H1 (cell line): ENCODE data around the gene GLRX.

ENCODE experiments used
- EZH2 ChIP-seq: fragments of 200-600 bp; sonication (generic); IDR thresholded peaks from 2 replicates; pipeline ENCODE4 v1.7.1; 2012; ENCODE audit warnings: low read depth, mild to moderate bottlenecking, moderate library complexity, low read length, inconsistent platforms; ENCODE audit not compliant: severe bottlenecking
- JUND ChIP-seq: IDR thresholded peaks from 2 replicates; pipeline ENCODE4 v1.6.1; 2011; ENCODE audit warnings: mild to moderate bottlenecking, improper control_type of control experiment, low read length

GRCh38 chr5:95818181-95819147 is 4.1 kb downstream of the GLRX start:
- TF ChIP-seq JUND (no peak), EZH2 (no peak)
